ENCODE results near the gene ZNF189.
A peak's percentile ranks its signal among the peaks of the same experiment; 100 is the strongest.

Gene ZNF189

DNA sequence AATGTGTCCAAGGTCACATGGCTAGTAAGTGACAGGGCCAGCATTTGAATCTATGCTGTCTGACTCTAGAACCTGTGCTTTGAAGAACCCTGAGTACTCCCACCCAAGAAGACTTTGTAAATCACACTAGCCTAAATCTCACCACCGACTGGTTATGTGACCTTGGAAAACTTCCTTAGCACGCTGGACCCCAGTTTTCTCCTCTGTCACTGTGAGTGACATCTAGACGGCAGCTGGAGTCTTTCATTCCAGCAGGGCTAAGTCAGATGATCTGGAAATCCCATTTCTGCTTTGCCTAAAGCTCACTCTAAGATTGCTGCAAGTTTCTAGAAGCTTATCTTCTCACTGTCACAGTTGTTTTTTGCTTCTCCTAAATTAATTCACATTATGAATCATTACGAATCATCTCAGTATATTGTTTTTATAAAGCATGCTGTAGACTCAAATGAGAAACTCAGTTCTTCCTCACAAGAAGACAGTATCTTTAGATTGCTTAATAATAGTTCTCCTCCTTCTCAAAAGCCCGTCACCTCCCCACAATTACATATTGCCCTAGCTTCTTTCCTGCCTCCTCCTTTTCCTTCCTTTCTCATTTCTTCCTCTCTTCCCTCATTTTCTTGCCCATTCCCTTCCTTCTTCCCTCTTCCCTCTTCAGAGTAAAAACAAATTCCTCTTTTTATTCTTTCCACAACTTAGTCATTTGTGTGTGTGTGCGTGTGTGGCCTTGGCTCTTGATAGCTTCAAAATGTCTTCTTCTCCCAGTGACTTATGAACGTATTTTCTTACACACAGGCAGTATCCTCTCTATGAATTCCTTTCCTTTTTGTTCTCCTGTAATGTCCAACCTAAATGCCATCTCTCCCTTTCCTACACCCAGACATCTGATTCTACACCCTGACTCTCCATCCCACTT, 20.1 kb downstream of the ZNF189 start:
- DNase-seq (ENCODE audit: low spot score): no peak

- DNase-seq (ENCODE audit: low spot score): no peak
Observed at GRCh38 chr9:101419863-101420262, 21.2 kb downstream of the ZNF189 start.

GRCh38 chr9:101421653-101422065, 23.0 kb downstream of the ZNF189 start:
- DNase-seq (ENCODE audit: low spot score): no peak

DNA sequence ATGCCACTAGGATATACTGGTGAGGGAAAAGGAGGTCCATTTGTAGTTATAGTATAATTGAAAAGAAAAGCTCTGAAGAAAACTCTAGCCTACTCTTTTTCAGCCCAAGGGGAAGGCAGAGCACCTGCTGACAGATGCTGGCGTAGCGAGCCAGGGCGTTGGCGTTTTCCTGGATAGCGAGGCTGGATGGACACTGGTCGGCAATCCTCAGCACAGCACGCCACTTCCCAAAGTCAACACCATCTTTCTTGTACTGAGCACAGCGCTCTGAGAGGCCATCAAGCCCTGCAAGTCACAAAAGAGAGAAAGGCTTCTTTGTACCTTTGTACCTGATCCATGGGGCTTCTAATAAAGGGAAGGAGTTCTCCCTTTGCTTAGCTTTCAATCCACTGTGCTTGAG, 28.7 kb downstream of the ZNF189 start:
- no peak for DNase-seq (ENCODE audit: low spot score)

- no peak for DNase-seq (ENCODE audit: low spot score)
Observed at GRCh38 chr9:101427957-101428655, 29.5 kb downstream of the ZNF189 start.

DNA sequence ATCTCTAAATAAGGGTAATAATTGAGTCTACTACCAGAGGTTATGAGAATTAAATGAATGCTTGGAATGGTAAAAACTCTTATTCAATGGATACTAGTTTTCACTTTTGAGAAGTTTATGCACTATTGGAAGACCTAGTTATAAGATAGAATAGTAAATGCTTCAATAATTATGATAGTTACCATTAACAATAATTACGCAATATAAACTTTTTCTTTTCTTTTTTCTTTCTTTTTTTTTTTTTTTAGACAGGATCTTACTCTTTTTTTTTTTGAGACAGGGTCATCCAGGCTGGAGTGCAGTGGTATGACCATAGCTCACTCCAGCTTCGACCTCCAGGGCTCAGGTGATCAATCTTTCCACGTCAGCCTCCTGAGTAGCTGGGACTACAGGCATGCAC, 30.3 kb downstream of the ZNF189 start:
- DNase-seq (ENCODE audit: low spot score): no peak

GRCh38 chr9:101429736-101430135, 31.1 kb downstream of the ZNF189 start:
- no peak for DNase-seq (ENCODE audit: low spot score)

GRCh38 chr9:101432171-101432570, 33.5 kb downstream of the ZNF189 start:
- DNase-seq (ENCODE audit: low spot score): no peak

DNA sequence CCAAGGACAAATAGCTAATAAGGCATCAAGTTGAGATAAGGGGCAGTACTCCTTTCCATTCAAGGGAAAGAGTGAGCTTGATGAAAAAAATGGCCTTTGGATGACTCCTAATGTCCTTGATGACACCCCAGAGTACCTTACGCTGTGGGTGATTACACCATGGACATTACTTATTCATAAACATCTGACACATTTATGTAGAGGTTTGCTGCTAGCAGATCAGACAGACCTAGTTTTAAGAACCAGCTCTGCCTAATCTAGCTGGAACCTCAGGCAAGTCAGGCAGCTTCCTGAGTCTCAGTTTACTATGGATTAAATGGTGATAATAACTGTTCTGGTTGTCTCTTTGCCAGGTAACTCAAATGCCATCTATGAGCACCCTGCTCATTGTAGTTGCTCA, 34.1 kb downstream of the ZNF189 start:
- no peak for DNase-seq (ENCODE audit: low spot score)

- no peak for DNase-seq (ENCODE audit: low spot score)
Observed at GRCh38 chr9:101433229-101433628, 34.6 kb downstream of the ZNF189 start.

- DNase-seq (ENCODE audit: low spot score): no peak
Observed at GRCh38 chr9:101434998-101435397, 36.3 kb downstream of the ZNF189 start.

- no peak for DNase-seq (ENCODE audit: low spot score)
Observed at GRCh38 chr9:101435601-101436079, 37.0 kb downstream of the ZNF189 start, which contains the start of gene ALDOB. ALDOB (minus strand) TSS chr9:101435774; CDS start chr9:101430887, 4,887 bp downstream.

DNA sequence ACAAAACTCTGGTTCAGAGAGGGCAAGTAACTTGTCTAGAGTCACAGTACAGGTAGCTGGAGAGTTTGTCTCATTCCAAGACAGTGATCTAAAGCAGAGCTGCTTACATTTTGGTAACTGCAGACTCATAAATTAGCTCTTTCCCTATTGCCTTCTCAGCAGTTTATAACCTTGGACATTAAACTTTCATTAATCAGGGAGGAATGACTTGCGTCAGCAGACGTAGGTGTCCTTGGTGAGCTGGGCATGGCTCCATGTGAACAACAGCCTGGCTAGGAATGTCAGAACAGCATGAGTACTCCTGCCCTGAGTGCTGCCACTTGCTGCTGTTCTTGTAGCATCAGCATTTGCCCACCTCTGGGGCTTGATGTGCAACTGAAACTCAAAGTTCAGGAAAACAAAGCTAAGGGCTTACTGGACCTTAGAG, 39.2 kb downstream of the ZNF189 start:
- no peak for DNase-seq (ENCODE audit: low spot score)

- DNase-seq (ENCODE audit: low spot score): no peak
Observed at GRCh38 chr9:101438523-101438922, 39.9 kb downstream of the ZNF189 start.

- no peak for DNase-seq (ENCODE audit: low spot score)
Observed at GRCh38 chr9:101440714-101441230, 42.1 kb downstream of the ZNF189 start.

DNA sequence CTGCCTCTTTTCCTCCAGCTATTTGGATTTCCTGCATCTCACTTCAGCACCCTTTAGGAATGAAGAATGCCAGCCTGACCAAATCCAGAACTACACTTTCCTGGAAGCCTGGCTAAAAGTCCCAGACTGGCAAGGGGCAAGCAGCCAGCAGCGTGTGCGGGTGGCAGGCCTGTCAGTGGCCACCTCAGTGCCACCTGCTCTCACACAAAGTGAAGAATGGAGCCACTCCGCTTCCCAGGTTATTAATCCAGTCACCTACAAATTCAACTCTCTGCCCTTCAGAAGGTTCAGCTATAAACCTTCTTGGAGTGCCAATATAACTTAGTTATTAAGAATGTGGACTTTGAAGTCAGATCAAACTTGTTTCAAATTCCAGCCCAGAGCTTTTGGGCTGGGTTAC, 43.7 kb downstream of the ZNF189 start:
- no peak for DNase-seq (ENCODE audit: low spot score)

GRCh38 chr9:101442736-101443135, 44.1 kb downstream of the ZNF189 start:
- DNase-seq (ENCODE audit: low spot score): no peak

DNA sequence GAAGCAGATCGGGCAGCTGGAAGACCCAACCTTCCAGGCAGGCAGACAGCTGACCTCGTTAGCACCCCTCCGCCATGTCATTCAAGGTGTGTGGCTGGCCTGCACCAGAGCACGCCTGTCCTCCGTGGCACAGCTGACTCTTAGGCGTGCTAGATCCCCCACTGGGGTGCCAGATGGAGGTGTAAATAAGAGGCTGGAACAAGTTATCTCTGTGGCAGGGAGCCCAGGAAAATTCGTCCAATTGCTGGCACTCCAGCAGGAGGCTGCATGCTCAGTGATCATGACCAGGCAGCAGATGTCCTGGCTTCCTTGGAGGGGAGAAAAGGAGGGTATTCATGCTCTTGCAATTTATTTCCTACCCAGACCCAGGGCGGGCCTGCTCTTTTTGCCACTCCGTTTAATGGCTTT, 44.7 kb downstream of the ZNF189 start:
- DNase-seq (ENCODE audit: low spot score): no peak

- no peak for DNase-seq (ENCODE audit: low spot score)
Observed at GRCh38 chr9:101445353-101446029, 46.8 kb downstream of the ZNF189 start.

DNA sequence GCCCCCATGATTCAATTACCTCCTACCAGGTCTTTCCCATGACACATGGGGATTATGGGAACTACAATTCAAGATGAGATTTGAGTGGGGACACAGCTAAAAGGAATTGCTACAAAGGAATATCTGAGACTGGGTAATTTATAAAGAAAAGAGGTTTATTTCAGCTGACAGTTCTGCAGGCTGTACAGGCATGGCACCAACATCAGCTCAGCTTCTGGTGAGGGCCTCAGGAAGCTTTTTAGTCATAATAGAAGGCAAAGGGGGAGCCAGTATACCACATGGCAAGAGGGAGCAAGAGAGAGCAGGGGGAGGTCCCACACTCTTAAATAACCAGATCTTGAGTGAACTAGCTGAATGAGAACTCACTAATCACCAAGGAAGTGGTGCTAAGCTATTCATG, 48.1 kb downstream of the ZNF189 start:
- DNase-seq (ENCODE audit: low spot score): no peak

GRCh38 chr9:101448680-101449070, 50.0 kb downstream of the ZNF189 start:
- no peak for DNase-seq (ENCODE audit: low spot score)

GRCh38 chr9:101449071-101449721, 50.5 kb downstream of the ZNF189 start:
- peak; percentile 78 for DNase-seq (ENCODE audit: low spot score)

Measured in hepatic stellate cell (primary cell).